ENCODE measurements around the gene TNS3. TPM values are rescaled to one million over a fixed set of nuclear protein-coding genes. Genes with fewer than 3 reads are reported as not detected.
A peak's percentile ranks its signal among the peaks of the same experiment; 100 is the strongest.
"Not testable (repeated sequence)": the region's sequence is repeated elsewhere in the genome, so short reads cannot be mapped to it uniquely, and the experiment has no call there.

The TNS3 gene
- total RNA-seq, 1 donor, result 9.2 TPM

DNA sequence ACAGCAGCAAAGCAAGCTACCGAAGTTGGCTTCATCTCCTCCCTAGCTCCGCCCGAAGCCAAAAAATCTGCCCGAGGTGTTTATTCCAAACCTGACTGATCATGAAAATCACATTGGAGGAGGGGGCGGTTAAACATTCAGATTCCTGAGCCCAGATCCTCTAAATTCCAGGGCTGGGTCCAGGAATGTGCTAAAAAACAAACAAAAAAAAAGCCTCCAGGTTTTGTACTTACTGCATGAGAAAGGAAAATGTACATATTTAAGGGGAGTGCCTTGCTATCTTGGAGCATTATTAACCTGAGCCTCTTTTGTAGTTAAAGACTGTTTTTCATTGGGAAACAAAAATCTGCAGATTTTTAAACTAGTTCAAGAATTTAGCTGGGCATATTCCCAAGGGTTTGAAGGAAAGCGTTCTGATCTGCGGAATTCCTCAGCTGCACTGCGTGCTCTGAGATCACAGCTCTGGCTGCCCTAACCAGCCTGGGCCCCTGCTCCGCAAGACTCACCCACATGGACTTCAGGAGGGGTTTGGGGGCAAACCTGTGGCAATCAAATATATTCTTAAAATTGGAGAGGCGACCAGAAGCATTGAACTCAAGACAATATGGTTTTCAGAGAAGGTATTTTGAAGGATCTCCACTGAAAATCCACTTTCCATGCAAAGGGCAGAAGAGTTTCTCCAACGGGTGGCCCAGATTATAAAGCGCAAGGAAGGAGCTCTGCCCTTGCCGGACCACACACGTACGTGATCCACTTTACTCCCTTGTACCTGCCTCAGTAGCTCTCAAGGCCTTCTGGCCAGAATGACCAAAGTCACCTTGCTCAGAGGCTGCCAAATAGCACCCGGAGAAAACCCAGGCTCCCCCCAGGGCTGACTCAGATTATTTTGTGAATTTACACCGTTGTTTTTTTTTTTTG is 10.0 kb upstream of the TNS3 start:
- Histone ChIP-seq H3K9me3 (ENCODE audit: low read depth, low read length) (peaks cover 5% of the 10 kb centered on the region), H3K27me3 (ENCODE audit: insufficient read depth, low read length) (no peaks in the 10 kb centered on the region), H3K4me1 (ENCODE audit: insufficient read depth, low read length) (peaks cover 9% of the 10 kb centered on the region), H3K4me3 (ENCODE audit: low read length) (no peak overlapping the region)

DNA sequence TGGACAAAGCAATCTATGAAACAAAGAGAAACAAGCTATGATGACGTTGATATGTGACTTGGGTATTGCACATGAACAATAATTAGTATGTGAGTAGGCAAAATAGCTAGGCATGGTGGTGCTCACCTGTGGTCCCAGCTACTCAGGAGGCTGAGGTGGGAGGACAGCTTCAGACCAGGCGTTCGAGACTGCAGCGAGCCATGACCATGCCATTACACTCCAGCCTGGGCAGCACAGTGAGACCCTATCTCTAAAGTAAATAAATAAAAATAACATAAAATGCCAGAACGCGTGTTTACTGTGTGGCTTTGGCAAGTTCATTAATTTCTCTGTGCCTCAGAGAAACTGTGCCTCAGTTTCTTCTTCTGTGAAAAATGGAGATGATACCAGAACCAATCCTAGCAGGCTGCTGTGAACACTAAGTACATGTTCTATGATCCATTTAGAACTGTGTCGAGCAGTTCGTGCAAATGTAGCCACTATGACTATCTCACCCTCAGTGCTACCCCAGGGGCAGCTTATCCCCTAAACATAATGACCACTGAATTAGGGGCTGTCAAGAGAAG is 9.3 kb upstream of the TNS3 start:
- Histone ChIP-seq H3K4me3 (ENCODE audit: low read length) (no peak overlapping the region), H3K27me3 (ENCODE audit: insufficient read depth, low read length) (no peaks in the 10 kb centered on the region), H3K9me3 (ENCODE audit: low read depth, low read length) (no peaks in the 10 kb centered on the region), H3K4me1 (ENCODE audit: insufficient read depth, low read length) (peaks cover 14% of the 10 kb centered on the region)

DNA sequence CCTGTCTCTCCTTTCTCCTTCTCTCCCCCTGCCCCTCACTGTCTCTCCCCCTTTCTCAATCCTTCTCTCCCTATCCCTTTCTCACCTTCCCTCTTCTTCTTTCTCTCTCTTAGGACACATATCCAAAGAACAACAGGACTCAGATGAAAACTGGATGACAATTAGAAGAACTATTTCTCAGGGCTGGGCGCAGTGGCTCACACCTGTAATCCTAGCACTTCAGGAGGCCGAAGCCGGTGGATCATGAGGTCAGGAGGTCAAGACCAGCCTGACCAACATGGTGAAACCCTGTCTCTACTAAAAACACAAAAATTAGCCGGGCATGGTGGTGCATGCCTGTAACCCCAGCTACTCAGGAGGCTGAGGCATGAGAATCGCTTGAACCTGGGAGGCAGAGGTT is 8.3 kb upstream of the TNS3 start:
- H3K9me3 ChIP-seq (ENCODE audit: low read depth, low read length); H3K27me3 ChIP-seq (ENCODE audit: insufficient read depth, low read length); H3K4me3 ChIP-seq (ENCODE audit: low read length): not testable (repeated sequence)
- H3K4me1 ChIP-seq (ENCODE audit: insufficient read depth, low read length), result peaks cover 24% of the 10 kb centered on the region

DNA sequence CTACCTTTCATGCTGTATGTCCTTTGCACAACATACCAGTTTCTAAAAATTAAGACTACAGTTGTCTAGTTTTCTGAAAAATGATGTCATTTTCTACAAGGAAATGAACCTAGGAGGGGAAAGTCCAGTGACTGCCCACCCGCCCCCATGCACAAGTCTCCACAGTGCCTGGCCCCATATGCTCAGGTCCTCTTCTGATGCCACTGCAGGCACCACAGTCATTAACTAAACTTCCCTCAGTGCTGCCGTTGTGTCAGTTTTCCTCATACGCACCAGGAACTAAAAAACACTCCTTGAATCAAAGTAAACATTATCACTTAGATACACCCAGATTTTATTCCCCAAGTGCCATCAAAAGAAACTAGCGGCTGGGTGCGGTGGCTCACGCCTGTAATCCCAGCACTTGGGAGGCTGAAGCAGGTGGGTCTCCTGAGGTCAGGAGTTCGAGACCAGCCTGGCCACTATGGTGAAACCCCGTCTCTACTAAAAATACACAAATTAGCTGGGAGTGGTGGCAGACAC is 6.9 kb upstream of the TNS3 start:
- H3K4me3 ChIP-seq (ENCODE audit: low read length), result no peak overlapping the region
- H3K27me3 ChIP-seq (ENCODE audit: insufficient read depth, low read length), result no peaks in the 10 kb centered on the region
- H3K4me1 ChIP-seq (ENCODE audit: insufficient read depth, low read length), result peaks cover 37% of the 10 kb centered on the region
- H3K9me3 ChIP-seq (ENCODE audit: low read depth, low read length), result no peaks in the 10 kb centered on the region

DNA sequence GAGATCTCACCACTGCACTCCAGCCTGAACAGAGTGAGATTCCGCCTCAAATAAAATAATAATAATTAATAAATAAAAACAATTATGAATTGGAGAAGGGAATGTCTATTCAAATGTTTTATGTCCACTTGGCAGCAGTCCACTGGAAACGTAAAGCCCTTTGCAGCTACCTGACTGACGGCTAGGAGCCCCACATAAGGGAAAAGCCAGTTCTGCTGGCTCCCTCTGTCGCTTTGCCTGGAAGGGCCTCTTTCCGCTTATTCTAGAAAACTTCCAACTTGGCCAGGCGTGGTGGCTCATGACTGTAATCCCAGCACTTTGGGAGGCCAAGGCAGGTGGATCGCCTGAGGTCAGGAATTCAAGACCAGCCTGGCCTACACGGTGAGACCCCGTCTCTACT is 6.1 kb upstream of the TNS3 start:
- Histone ChIP-seq H3K4me3 (ENCODE audit: low read length) (no peak overlapping the region), H3K4me1 (ENCODE audit: insufficient read depth, low read length) (peaks cover 42% of the 10 kb centered on the region), H3K9me3 (ENCODE audit: low read depth, low read length) (no peaks in the 10 kb centered on the region), H3K27me3 (ENCODE audit: insufficient read depth, low read length) (peaks cover 1% of the 10 kb centered on the region)

DNA sequence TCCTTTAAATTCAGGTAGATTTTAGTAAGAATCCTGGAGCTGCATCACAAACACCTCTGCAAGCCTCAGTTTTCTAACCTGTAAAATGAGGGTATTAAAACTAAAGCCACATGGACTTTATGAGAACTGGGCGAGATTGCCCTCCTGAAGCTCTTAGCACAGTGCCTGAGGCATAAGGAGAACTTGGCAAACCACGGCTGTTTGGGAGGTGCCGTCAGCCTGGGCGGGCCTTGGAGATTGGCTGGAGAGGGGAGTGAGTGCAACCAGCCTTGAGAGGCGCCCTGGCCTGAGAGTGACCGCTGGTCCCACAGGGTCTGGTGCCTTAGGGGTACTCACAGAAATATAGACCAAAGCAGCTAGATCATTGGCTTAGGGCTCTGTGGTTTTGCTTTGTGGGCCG is 5.4 kb upstream of the TNS3 start:
- peaks cover 7% of the 10 kb centered on the region for H3K27me3 ChIP-seq (ENCODE audit: insufficient read depth, low read length)
- H3K4me1 ChIP-seq (ENCODE audit: insufficient read depth, low read length), result peaks cover 48% of the 10 kb centered on the region
- no peak overlapping the region for H3K4me3 ChIP-seq (ENCODE audit: low read length)
- H3K9me3 ChIP-seq (ENCODE audit: low read depth, low read length), result no peaks in the 10 kb centered on the region

DNA sequence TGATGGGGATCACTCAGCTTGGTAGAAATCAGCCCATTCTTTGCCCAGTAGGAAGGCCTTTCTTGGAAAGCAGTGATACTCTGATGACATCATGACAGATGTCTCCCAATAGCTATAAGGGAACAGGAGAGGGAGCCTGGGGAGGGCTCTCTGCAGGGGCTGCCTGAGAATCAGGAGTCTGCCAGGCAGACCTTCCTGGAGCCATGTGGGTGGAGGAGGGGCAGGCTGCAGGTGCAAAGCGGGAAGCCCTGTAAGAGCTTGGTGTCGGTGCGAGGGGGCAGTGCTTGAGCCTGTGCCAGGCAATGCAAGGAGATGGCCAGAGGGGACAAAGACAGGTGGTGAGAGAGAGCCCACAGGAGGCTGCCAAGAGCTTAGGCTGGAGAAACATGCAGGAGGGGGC is 5.0 kb upstream of the TNS3 start:
- Histone ChIP-seq H3K4me3 (ENCODE audit: low read length) (no peak overlapping the region), H3K27me3 (ENCODE audit: insufficient read depth, low read length) (peaks cover 7% of the 10 kb centered on the region), H3K4me1 (ENCODE audit: insufficient read depth, low read length) (peaks cover 51% of the 10 kb centered on the region), H3K9me3 (ENCODE audit: low read depth, low read length) (no peaks in the 10 kb centered on the region)

DNA sequence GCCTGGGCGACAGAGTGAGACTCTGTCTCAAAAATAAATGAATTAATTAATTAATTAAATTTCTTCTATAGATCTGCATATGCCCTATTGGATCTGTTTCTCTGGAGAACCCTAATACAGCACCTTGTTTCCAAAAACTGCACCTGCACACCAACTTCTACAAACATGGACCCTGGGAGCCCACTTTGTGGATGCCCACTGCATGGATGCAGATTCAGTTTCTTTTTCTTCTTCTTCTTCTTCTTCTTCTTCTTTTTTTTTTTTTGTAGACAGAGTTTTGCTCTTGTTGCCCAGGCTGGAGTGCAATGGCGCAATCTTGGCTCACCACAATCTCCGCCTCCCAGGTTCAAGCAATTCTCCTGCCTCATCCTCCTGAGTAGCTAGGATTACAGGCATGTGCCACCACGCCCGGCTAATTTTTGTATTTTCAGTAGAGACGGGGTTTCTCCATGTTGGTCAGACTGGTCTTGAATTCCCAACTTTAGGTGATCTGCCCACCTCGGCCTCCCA is 4.3 kb upstream of the TNS3 start:
- H3K27me3 ChIP-seq (ENCODE audit: insufficient read depth, low read length); H3K4me3 ChIP-seq (ENCODE audit: low read length); H3K9me3 ChIP-seq (ENCODE audit: low read depth, low read length): not testable (repeated sequence)
- H3K4me1 ChIP-seq (ENCODE audit: insufficient read depth, low read length), result peaks cover 51% of the 10 kb centered on the region

DNA sequence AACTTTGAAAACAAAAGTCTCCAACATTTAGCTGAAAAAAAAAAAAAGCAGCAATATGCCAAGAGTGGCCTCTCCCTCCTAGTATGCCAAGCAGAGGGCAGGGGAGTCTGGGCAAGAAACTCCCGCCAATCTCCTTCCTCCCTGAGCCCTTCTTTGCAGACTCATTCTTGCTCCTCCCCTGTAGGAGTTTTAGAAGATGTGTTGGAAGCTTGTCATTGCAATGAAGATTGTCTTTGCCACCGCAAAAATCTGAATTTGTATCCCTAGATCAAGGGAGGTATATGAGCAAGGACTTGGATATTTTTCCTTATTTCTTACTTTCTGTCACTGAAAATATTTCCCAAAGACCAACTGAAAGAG is 2.6 kb upstream of the TNS3 start:
- Histone ChIP-seq H3K4me1 (ENCODE audit: insufficient read depth, low read length) (peaks cover 59% of the 10 kb centered on the region), H3K9me3 (ENCODE audit: low read depth, low read length) (no peaks in the 10 kb centered on the region), H3K27me3 (ENCODE audit: insufficient read depth, low read length) (peaks cover 7% of the 10 kb centered on the region), H3K4me3 (ENCODE audit: low read length) (no peak overlapping the region)

DNA sequence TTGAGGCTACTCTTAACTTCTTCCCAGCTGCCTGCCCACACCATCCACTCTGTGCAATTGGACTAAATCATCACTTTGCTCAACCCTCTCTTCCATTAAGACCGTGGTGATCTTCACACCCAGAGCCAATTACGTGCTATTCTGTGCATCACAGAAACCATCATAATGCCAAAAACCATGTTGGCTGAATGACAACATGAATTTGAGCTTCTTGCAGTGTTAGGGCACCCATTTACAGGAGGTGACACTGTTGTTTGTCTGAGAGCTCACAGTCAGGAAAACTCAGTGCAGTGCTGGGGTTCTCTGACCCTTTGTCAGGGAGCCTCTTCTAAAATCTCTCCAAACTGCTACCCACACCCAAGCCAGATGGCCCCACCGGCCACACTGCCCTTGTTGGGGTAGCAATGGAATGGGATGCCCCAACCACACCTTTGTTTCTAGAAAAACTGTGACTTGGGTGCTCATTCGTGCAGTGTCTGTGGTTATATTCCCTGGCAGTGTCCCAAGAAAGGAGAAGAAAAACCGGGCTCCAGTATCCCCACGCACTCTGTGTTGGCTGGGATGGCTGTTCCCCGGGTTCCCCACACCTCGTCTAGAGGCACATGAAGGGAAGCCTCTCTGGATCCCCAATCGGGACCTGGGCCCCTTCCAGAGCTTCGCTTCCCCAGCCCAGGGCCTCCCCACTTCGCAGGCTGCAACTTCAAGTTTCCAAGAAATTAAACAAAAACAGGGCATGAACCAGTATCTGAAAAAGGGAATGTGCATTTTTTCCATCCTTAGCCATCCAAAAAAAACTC is 2.0 kb upstream of the TNS3 start:
- H3K4me3 ChIP-seq (ENCODE audit: low read length), result no peak overlapping the region
- H3K4me1 ChIP-seq (ENCODE audit: insufficient read depth, low read length), result peaks cover 64% of the 10 kb centered on the region
- peaks cover 7% of the 10 kb centered on the region for H3K27me3 ChIP-seq (ENCODE audit: insufficient read depth, low read length)
- no peaks in the 10 kb centered on the region for H3K9me3 ChIP-seq (ENCODE audit: low read depth, low read length)

DNA sequence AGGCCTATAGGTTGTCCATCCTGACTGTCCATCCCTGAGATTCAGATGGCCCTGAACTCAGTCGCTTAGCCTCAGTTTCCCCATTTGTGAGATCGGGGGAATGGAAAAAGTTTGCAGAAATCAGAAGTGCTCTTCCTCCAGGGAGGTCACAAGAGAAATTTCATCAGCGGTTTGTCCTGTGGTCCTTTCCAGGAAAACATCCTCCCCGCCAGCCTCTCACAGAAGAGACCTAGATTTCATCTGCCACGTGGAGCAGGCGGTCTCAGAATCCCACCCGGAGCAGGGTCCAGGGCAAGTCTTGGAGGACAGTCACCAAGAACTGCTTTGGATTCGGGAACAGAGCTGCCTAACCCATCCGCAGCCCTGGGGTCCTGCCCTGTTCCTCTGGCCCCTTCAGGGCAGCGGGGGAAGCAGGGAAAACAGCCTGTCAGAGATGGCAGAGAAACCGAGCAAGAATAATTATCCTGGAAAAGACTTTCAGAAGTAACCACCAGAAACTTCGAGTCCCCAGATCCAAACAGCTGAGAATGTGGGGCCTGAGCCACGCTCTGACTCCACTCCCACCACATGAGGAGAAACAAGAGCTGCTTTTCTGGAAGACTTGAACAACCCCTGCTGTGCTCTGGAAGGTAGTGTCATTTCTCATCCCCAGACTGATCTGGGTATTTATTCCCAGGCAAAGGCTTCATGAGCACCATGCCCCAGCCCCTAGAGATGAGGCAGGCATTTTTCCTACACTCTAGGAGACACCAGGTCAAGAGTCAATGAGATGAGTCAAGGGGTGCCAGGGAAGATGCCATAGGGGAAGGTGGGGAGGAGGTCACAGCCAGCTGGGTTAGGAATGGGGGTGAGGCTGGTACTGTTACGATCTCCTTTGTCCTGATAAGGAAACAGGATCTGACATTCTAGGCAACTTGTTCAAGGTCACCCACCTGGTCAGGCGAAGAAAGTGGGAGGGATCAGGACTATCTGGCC is 1.1 kb upstream of the TNS3 start:
- H3K9me3 ChIP-seq (ENCODE audit: low read depth, low read length), result no peaks in the 10 kb centered on the region
- H3K4me3 ChIP-seq (ENCODE audit: low read length), result no peak overlapping the region
- H3K27me3 ChIP-seq (ENCODE audit: insufficient read depth, low read length), result peaks cover 7% of the 10 kb centered on the region
- H3K4me1 ChIP-seq (ENCODE audit: insufficient read depth, low read length), result peaks cover 73% of the 10 kb centered on the region

DNA sequence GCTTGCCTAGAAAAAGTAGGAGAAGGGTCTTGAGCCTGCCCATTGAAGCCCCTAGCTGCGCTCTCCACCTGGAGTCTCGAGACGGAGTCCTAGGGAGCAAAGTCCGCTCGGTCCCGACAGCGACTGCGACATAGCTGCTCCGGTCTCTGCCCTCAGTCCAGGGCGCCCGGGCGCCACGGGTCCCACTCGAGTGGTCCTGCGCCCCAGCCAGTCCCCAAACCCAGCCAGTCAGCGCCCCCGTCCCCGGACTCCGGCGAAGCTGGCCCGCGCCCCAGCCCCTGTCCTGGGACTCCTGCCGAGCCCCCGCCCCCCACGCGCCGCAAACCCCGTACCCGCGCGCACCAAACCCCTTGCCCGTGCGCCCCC is 490 bp downstream of the TNS3 start:
- Histone ChIP-seq H3K4me3 (ENCODE audit: low read length) (peak overlapping the region; percentile 48), H3K9me3 (ENCODE audit: low read depth, low read length) (no peaks in the 10 kb centered on the region), H3K27me3 (ENCODE audit: insufficient read depth, low read length) (peaks cover 7% of the 10 kb centered on the region), H3K4me1 (ENCODE audit: insufficient read depth, low read length) (peaks cover 76% of the 10 kb centered on the region)

DNA sequence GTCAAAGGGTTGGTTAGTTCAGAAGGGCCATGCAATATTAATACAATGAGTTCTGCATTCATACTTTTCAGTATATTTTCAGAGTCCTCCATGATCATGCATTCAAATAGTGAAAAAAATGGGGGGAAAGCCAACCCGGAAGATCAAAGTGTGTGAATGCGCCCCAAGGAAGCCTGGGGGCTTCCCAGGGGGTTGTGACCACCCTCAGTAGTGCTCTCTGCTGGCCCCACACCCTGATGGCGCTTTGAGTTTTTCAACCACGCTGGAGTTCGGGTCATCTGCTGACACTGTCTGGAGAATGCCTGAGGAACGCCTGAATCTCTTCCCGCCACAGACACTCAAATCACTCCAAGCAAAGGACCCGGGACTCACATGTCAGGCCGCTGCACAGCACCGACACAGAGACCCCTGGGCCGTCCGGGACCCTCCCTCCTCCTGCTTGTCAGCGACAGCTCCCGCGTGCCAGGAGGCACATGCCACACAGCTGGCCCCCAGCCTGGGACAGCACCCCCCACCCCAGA is 1.0 kb downstream of the TNS3 start:
- H3K9me3 ChIP-seq (ENCODE audit: low read depth, low read length), result no peaks in the 10 kb centered on the region
- H3K4me1 ChIP-seq (ENCODE audit: insufficient read depth, low read length), result peaks cover 78% of the 10 kb centered on the region
- H3K4me3 ChIP-seq (ENCODE audit: low read length), result peak overlapping the region; percentile 48
- H3K27me3 ChIP-seq (ENCODE audit: insufficient read depth, low read length), result peaks cover 7% of the 10 kb centered on the region

DNA sequence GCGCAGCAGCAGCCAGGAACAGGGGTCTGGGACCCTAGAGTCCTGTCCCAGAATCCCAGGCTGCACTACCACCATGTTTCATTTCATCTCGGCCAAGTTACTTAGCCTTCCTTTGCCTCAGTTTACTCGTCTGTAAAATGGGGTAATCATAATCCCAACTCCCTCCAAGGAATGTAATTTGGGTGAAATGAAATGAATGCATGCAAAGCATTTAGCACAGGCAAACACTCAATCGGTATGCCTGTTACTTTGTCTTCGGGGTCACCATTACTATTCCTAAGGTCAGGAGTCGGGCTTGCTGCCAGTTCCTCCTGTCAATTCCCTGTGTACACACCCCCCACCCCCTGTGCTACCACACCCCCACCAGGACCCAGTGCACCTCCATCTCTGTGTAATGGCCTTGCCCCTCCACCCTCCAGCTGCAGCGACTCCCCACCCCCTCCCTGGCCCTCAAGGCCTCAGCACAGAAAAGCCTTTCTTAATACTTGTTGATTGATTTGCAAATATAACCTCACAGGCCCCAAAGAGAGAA is 1.7 kb downstream of the TNS3 start:
- H3K4me3 ChIP-seq (ENCODE audit: low read length), result no peak overlapping the region
- H3K9me3 ChIP-seq (ENCODE audit: low read depth, low read length), result no peaks in the 10 kb centered on the region
- H3K4me1 ChIP-seq (ENCODE audit: insufficient read depth, low read length), result peaks cover 78% of the 10 kb centered on the region
- H3K27me3 ChIP-seq (ENCODE audit: insufficient read depth, low read length), result peaks cover 7% of the 10 kb centered on the region
